Stimulated activated CD4-positive, alpha-beta T cell treated with anti-CD3 and anti-CD28 coated beads, Interleukin-12 subunit alpha, Interleukin-12 subunit beta, amount 100 ng/mL, for 24 hours (primary cell): ENCODE data around the gene GBA2.

Experiments
- DNase-seq, 2 experiments: peaks; one replicate each; pipeline ENCODE4 v3.0.0-alpha.2; 2020; ENCODE audit warnings: low read depth in 2 of 2

GBA2 gene

DNA sequence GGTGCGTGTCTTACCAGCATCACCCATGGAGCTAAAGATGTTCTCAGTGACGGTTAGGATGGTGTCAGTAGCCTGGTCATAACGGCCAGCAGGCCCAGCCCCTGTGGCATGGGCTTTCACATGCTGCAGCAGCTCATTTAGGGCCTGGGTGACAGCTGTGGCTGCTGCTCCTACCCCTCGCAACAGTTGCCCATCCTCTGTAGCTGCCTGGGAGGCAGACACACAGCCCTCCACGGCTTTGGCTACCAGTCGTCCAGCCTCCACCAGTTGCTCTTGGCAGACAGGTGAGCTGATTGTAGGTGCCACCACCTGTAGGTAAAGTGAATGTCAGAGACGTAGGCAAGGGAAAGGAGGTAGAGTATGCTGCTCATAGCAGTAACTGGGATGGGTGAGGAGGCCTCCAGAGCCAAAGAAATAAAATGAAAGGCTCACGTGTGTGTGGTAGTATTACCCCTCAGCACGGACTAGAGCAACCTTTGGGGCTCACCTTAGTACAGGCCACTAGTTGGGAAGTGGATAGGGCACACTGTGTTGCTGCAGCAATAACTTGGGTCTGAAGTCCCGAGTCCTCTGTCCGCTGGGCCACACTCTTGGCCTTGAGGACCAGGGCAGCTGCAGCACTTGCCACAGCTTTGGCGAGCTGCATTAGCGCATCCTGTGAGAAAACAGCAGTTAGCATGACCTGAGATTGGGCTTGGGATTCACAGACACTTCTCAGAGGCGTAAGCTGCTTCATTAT is 31.7 kb downstream of the GBA2 start:
- DNase-seq, result no peak

DNA sequence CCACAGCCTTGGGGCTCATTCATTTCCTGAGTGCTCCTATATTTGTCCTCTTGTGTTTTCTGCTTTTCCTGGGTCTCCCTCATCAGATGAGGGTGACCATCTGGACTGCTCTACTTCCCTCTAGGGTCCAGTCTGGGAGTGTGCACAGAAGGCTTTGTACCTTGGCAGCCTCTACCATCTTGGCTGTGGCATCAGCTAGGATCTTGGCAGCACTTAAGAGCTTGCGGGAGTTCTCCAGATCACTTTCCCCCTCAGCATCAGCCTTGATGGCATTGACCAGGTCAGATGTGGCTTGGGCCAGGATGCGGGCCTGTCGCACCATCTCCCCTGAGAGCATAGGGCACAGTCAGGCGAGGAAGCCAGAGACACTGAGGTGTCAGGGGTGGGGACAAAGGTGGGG is 32.8 kb downstream of the GBA2 start:
- DNase-seq, result no peak

DNA sequence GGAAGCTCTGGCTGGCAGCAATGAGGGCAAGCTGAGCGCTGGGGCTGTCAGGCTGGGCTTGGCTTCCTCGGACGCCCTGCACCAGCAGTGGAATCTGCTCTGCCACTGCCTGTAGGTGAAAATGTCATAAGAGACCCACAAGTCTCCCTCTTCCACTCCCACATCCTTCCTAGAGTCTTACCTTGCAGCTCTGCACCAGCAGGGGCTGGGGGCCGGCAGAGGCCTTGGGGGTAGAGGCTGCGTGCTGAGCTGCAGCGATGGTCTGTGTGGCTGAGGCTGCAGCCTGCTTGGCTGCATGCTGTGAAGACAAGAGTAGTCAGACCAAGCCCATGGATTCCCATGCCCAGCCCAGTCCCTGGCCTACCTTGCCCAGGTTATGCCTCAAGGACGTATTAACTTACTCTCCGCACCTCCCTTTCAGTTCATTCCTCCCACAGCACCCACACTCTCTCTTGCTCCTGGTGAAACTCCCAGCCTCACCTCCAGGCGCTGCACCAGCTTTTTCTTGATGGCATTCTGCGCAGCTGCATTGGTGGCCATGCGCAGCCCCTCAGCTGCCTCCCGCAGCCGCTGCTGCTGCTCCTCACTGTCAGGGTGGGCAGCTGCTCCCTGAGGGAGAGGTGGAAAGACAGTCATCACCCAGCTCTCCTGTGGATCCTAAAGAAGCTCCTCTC is 34.3 kb downstream of the GBA2 start:
- DNase-seq, result no peak

DNA sequence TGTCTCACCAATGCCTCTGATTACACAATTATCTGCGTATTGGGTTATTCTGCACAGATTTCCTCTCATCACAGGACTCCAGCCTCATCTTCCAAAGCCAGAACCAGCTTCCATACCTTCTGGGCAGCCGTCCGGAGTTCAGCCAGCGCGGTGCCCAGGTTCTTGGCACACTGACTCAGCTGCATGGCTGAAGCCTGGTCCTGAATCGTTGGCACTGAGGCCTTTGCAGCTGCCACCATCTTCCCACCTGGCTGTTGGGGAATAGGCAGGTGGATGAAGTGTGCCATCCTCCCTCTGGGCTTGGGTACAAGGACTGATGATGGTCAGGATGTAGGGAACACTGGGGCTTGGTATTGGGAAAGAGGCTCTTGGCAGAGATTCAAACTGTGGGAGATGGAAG is 34.9 kb downstream of the GBA2 start:
- no peak for DNase-seq

DNA sequence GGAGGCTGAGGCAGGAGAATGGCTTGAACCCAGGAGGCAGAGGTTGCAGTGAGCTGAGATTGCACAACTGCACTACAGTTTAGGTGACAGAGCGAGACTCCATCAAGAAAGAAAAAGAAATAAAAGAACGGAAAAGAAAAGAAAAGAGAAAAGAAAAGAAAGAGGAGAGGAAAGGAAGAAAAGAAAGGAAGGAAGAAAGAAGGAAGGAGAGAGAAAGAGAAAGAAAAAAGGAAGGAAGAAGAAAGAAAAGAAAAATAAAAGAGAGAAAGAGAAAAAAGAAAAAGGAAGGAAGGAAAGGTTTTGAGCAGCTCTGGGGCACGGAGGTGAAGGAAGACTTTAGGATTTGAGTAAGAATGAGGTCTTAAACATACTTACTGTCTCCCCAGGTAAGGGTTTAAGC is 35.5 kb downstream of the GBA2 start:
- DNase-seq, result no peak

DNA sequence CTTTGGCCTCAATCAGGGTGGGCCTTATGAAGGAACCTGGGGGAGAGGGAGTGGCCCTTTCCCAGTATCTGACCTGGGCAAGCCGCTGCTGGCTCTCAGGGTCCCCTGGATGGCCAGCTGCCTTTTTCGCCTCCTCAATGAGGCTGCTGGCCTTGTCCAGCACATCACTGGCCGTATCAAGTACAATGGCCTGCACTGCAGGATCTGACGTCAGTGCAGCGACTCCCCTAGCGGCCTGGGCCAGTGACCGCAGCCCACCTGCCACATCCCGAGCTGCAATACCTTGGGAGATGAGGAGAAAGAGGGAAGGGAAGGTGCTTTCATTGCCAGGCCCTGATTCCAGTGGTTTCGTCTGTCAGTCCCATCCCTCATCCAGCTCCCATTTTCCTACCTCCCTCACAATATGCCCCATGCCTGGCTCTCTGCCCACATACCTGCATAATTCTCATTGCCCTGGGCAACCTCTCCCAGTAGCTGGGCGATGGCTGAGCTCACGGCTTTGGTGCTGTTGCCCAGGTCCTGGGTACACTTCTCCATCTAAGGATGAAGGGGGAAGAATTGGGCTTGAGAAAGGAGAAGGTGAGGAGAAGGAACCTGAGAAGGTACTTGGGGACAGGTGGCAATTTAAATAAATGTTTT is 36.1 kb downstream of the GBA2 start:
- no peak for DNase-seq

DNA sequence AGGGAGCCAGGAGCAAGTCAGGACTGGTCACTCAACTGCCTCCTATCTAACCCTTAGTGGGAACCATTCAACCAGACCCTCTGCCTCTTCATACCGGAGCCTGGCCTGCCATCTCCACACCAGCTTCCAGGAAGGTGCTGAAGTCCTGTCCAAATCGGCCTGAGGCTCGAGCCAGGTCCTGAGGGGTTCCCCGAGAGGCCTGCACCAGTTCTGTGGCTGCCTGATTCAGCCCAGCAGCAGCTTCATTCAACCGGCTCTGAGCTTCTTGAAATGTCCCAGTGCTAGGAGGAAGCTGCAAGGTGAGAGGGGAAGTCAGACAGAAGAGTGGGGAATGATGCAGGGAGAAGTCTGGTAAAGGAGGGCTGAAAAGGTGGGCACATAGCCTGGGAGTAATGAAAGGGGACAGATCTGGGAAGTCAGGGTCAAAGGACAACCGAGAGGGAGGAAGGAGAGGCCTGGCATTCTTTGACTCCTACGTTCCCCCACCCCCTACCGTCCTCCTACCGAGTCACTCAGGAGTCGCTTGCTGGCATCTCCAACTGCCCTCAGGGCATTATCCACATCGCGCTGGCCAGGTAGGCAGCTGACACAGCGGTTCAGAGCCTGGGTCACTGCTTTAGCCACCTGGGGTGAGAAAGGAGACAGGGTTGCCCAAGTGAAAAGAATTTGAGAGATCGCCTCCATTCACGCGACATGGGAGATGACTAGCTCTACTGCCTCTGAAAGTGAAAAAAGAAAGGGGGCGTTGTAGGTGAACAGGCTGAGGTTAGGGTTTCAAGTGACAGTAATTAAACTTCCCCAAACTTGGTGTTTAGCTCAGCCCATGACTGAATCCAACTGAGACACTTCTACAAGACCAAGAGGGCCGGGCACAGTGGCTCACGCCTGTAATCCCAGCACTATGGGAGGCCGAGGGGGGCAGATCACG is 37.3 kb downstream of the GBA2 start:
- no peak for DNase-seq

DNA sequence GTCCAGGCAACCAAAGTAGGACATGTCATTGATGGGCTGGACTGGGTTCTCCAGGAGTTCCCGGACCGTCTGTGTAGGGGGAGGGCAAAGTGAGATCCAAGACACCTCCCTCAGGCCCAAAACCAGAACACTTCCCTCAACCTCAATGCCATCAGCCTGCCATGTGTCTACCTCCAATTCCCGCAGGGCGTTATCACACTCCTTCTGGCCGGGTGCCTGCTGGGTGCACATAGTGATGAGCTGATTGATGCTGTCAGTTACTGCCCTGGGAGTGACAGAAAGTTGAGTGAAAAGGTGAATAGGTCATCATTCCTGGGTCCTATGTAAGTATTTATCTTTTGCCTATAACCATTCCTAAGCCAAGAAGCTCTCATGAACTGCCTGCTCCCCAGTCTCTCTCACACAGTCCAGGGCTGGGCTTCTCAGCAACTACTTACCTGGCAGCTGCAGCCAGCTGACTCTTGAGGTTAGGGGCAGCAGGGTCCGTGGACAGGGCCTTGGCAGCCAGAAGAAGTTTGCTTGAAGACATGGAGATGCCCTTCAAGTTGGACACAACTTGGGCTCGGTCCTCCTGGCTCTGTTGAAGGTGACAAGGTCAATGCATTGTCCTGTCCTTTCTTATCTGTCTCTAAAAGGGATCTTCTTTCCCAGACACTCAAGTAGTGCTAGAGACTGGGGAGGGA is 38.1 kb downstream of the GBA2 start:
- no peak for DNase-seq

DNA sequence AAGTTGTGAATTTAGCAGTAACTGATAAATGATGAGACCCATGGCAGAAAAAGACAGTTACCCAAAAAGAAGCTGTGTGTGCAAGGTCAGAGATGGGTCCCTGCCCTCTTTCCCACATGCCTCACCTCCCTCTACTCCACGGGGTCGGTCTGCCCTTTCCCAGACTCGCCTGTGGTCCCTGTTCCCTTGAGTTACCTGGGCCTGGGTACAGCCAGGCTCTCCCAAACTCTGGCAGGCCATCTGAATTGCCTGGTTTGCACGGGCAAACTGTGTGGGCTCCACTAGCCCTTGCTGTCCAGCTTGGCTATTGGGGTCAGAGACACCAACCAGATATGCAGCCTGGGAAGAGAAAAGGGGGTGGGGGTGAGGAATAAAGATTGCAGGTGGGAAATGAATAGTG is 40.9 kb downstream of the GBA2 start:
- no peak for DNase-seq

DNA sequence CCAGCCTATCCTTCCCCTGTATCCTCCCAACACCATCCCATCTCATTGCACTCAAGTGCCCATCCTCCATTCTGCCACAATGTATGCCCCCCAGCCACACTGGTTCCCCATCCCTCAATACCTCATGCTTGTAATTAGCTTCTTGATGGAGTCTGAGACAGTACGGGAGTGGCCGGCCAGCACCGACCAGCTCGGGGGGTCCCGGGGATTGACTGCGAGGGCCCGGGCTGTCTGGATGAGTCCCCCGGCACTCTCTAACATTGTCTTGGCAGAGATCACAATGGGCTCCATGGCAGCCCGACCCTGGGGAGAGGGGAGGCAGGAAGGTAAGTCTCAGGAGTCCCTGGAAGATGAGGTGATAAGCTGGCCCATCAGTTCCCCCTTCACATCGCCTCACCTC is 42.1 kb downstream of the GBA2 start:
- DNase-seq, result no peak

DNA sequence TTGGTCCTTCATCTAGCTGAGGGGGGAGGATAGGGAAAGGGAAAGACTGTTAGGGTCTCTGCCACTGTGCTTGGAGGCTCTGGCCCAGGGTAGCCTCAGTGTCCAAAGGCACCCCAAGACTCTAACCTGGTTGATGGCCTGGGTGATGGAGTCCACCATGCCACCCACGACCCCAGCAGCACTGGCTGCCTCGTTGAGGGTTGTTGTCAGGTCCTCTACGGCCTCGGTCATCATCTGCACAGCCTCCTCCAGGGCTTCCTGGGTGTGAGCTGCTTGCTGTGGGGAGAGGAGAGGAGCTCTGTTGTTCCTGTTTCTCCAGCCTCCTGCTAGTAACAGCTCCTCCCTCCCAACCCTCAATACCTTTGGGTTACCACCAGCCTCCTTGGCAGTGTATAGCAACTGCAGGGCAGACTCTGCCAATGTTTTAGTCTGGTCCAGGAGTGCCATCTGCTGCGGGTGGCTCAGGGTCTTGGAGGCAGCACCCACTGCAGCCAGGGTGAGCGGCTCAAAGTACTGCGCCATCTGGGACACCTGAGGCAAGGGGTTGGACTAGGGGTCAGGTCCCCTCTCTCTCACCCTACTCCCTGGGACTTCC is 43.1 kb downstream of the GBA2 start:
- DNase-seq, result no peak

DNA sequence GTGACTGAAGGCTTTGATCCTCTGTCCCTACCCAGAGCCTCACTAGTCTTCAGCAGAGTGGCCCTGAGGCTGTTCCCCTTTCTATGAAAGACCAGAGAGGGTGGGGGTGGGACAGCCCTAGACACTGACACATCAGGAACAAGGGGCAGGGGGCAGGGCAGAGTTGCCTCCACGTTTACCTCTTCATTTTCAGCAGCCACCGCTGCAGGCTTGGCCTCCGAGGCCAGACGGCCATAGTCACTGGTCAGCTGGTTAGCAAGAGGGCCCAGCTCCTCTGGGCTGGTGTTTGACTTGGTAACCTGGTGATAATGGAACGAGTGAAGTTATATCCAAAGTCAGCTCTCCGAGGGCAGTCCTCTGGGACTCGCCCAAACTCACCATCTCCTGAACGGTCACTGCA is 43.7 kb downstream of the GBA2 start:
- DNase-seq, result no peak

DNA sequence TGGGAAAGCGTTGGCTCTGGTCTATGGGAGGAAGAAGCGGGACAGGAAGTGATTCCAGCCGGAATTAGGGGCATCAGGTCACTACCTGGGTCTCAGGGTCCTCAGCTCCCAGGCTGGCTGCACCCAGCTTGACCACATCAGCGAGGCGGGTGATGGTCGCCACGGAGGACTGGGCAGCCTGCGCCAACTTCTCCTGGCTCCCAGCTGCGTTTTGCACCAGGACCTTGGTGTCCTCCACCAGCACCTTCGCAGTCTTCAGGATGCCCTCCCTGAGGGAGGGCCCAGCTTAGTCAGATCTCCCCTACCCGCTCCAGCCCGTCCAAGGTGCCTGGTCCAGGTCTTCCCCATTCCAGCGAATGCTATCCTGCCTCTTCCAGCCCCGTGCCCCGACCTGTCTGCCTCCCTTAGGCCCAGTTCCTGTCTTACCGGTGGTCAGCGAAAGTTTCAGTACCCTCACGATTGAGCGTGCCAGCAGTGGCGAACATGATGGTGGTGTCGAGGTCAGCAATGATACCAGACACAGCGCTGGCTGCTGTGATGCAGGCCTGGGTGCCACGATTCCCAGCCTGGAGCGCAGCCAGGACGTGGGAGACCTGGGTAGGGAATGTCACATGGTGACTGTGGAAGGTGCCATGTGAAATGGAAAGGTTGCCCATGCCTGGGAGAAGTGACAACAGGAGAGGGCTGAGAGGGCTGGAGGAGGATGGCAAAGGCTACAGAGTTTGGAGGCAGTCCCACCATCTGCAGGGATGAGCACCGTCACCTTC is 44.9 kb downstream of the GBA2 start:
- DNase-seq, result no peak

DNA sequence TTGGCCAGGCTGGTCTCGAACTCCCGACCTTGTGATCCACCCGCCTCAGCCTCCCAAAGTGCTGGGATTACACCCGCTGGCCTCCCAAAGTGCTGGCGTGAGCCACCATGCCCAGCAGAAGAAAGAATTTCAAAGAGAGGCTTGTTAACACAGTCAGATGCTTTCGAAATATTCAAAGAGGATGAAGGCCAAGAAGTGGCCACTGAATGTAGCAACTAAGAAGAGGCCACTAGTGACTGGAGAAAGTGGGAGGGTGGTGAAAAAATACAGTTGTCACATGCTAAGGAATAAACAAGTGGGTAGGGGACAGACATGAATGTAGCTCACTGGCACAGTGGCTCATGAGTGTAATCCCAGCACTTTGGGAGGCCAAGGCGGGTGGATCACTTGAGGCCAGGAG is 46.3 kb downstream of the GBA2 start:
- DNase-seq, result no peak

DNA sequence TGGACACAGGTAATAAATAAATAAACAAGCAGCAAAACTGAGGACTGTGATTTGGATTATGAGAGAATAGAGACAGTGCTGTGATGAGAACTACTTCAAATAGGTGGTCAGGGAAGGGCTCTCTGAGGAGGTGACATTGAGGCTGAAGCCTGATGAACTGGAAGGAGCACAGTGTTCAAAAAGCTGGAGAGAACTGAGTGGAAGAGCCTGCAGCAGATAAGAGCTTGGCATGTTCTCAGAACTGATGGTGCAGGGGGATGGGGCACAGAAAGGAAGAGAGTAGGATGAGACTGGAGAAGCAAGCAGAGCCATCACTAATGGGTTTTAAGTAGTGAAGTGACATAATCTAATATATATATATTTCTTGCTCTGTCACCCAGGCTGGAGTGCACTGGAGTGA is 48.1 kb downstream of the GBA2 start:
- DNase-seq, result no peak

DNA sequence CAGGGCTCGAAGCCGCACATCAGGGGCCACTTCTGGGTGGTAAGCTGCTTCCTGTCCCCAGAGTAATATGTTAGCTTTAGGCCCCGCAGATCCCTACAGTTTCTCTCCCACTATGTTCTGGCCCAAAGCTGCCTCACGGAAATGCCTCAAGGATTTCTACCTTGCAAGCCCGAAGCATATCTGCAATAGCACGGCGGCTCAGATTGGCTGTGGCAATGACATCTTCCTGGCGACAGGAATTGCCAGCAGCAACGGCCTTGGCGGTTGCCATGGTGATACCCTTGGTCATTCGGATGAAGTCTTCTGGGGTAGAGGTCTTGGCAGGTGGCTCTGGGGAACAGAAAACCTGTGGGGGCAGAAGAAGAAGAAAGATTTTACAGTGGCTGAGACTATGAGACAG is 49.0 kb downstream of the GBA2 start:
- no peak for DNase-seq

DNA sequence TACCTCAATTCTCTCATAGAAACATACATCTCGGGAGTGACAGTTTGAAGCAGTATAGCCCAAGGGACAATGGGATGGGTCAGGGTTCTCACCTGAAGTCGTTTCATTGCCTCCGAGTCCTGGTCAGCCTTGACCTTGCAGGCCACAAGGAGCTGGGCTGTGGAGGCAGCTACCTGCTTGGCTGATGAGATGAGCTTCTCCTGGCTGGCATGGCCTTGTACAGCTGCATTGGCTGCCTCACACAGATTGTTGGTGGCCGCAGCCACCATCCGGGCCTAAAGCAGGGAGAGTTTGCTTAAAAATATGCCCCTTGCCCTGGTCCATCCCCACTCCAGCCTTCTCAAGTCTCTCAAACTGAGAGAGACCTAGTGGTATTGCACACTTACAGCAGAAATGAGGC is 50.8 kb downstream of the GBA2 start:
- no peak for DNase-seq

DNA sequence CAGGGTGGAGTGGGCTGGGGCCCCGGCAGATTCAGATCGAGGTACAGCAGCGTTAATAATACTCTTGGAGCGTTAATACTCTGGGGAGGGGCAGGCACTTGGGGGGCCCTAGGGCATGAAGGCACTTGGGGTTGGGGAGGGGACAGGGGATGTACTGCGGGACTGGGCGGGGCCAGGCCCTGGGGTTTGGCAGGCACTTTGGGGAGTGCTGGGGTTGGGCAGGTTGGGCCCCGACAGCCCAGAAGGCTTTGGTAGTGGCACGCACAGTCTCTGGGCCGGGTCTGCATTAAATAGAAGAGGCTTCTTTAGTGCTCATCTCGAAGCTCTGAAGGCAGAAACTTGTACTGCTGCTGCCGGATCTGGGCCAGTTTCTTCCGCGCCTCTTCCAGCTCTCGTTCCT is 51.5 kb downstream of the GBA2 start:
- DNase-seq, result no peak

DNA sequence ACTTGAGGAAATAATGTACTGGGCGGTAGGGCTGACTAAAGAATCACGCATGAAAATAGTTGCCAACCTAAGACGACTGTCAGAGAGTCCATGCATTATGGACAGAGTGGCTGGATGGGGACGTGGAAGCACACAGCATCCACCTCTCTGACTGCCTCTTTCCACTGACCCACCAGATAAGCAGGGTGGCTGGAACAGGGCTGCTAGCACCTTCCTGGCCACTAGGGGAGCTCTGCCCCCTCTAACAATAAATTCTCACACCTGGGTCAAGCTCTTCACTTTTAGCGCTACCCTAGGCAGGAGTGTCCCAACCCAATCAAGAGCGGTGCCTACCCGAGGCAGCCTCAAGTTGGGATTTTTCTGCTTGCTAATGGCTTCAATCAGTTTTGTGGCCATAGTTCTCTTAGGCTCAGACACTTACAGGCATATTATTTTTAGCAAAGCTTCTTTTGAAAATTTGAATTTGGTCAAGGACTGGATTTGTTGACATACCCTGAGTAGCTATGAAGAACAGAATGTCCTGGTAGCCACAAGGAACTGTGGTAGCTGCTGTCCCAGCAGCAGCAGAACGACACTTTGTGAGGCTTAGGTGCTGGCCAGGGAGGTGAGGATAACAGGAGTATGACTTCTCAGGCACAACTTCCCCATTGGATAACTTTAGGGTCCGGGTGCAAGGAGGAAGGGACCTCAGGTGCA is 52.4 kb downstream of the GBA2 start:
- peak in 1 of 2 experiments; percentile 35 for DNase-seq

DNA sequence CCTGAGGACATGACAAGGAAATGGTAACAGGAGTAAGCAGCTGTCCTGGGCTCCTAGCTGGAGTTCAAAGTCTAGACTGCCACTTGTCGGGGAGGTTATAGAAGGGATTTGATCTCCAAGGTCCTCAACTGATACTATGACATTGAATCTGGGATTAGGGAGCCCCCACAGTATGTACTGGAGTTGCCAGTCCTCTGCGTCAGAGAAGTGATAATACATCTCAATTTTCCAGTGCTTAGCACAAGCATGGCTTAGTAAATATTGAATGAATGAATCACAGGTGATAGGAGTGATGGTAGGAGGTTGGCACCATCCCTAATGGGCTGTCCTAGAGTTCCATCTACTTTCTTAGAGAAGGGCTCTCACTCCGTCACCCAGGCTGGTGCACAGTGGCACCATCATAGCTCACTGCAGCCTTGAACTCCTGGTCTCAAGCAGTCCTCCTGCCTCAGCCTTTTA is 53.1 kb downstream of the GBA2 start:
- DNase-seq, result no peak
